H9 (cell line): ENCODE data around the gene LSP1. TPM values are rescaled to one million over a fixed set of nuclear protein-coding genes. Genes with fewer than 3 reads are reported as not detected.

ENCODE experiments used
- DNase-seq: peaks from one replicate; pipeline ENCODE4 v3.0.0-alpha.2; 2017
- H2AFZ ChIP-seq: one replicate; pipeline ENCODE4 v1.6.1; 2013; ENCODE audit warnings: mild to moderate bottlenecking, low read length, control low read depth, moderate library complexity
- H2AK5ac ChIP-seq: 2 replicates; pipeline ENCODE4 v1.6.1; 2013; ENCODE audit warnings: low read length, control low read depth, mixed read lengths; ENCODE audit not compliant: insufficient read length
- H2BK120ac ChIP-seq: one replicate; pipeline ENCODE4 v1.6.1; 2013; ENCODE audit warnings: low read depth, mild to moderate bottlenecking, low read length, control low read depth, inconsistent platforms; ENCODE audit not compliant: poor library complexity, severe bottlenecking
- H2BK12ac ChIP-seq: 2 replicates; pipeline ENCODE4 v1.6.1; 2013; ENCODE audit warnings: low read length, control low read depth, mixed read lengths, low read depth; ENCODE audit not compliant: insufficient read length
- H2BK15ac ChIP-seq: 2 replicates; pipeline ENCODE4 v1.6.1; 2013; ENCODE audit warnings: low read depth, low read length, control low read depth
- H2BK20ac ChIP-seq: one replicate; pipeline ENCODE4 v1.6.1; 2013; ENCODE audit warnings: low read depth, mild to moderate bottlenecking, low read length, control low read depth, inconsistent platforms; ENCODE audit not compliant: poor library complexity, severe bottlenecking
- H2BK5ac ChIP-seq: 2 replicates; pipeline ENCODE4 v1.6.1; 2013; ENCODE audit warnings: low read length, control low read depth, mixed read lengths; ENCODE audit not compliant: insufficient read length
- H3K14ac ChIP-seq: 2 replicates; pipeline ENCODE4 v1.6.1; 2013; ENCODE audit warnings: low read length, control low read depth; ENCODE audit not compliant: insufficient read depth
- H3K18ac ChIP-seq: 2 replicates; pipeline ENCODE4 v1.6.1; 2013; ENCODE audit warnings: low read depth, mild to moderate bottlenecking, mixed read lengths, low read length, control low read depth; ENCODE audit not compliant: insufficient read length
- H3K23ac ChIP-seq: 2 replicates; pipeline ENCODE4 v1.6.1; 2013; ENCODE audit warnings: low read length, control low read depth, mixed read lengths, low read depth; ENCODE audit not compliant: insufficient read length
- H3K23me2 ChIP-seq: 2 replicates; pipeline ENCODE4 v1.6.1; 2013; ENCODE audit warnings: low read depth, mild to moderate bottlenecking, mixed read lengths, low read length, control low read depth; ENCODE audit not compliant: insufficient read length, poor library complexity, severe bottlenecking
- H3K27ac ChIP-seq: 2 replicates; pipeline ENCODE4 v1.5.1; 2013; ENCODE audit warnings: low read length, control low read depth, mixed read lengths, low read depth; ENCODE audit not compliant: insufficient read length
- H3K27me3 ChIP-seq: 2 replicates; pipeline ENCODE4 v1.6.1; 2013; ENCODE audit warnings: low read length, control low read depth, inconsistent platforms; ENCODE audit not compliant: insufficient read depth
- H3K4ac ChIP-seq: 2 replicates; pipeline ENCODE4 v1.6.1; 2013; ENCODE audit warnings: low read depth, mild to moderate bottlenecking, control low read depth, inconsistent platforms, low read length, moderate library complexity
- H3K4me1 ChIP-seq: 2 replicates; pipeline ENCODE4 v1.6.1; 2013; ENCODE audit warnings: low read length, control low read depth, inconsistent platforms; ENCODE audit not compliant: insufficient read depth
- H3K4me2 ChIP-seq: 2 replicates; pipeline ENCODE4 v1.6.1; 2013; ENCODE audit warnings: low read length, control low read depth, mixed read lengths; ENCODE audit not compliant: insufficient read length, insufficient read depth
- H3K56ac ChIP-seq: 2 replicates; pipeline ENCODE4 v1.6.1; 2013; ENCODE audit warnings: low read depth, mild to moderate bottlenecking, mixed read lengths, low read length, control low read depth; ENCODE audit not compliant: insufficient read length
- H3K79me1 ChIP-seq: 2 replicates; pipeline ENCODE4 v1.6.1; 2013; ENCODE audit warnings: low read depth, mild to moderate bottlenecking, moderate library complexity, low read length, control low read depth, inconsistent platforms; ENCODE audit not compliant: insufficient read depth, poor library complexity, severe bottlenecking
- H3K79me2 ChIP-seq: 2 replicates; pipeline ENCODE4 v1.6.1; 2013; ENCODE audit warnings: low read length, control low read depth, inconsistent platforms; ENCODE audit not compliant: insufficient read depth
- H3K9ac ChIP-seq: 2 replicates; pipeline ENCODE4 v1.6.1; 2013; ENCODE audit warnings: low read length, control low read depth, mixed read lengths; ENCODE audit not compliant: insufficient read length; ENCODE audit errors: extremely low read depth
- H3K9me3 ChIP-seq: one replicate; pipeline ENCODE4 v1.6.1; 2013; ENCODE audit warnings: low read depth, low read length, inconsistent platforms; ENCODE audit not compliant: control insufficient read depth
- H3T11ph ChIP-seq: one replicate; pipeline ENCODE4 v1.6.1; 2013; ENCODE audit warnings: mild to moderate bottlenecking, low read length, control low read depth, inconsistent platforms
- H4K20me1 ChIP-seq: one replicate; pipeline ENCODE4 v1.6.1; 2013; ENCODE audit not compliant: control insufficient read depth, insufficient read length, insufficient read depth
- H4K5ac ChIP-seq: 2 replicates; pipeline ENCODE4 v1.6.1; 2013; ENCODE audit warnings: low read depth, mild to moderate bottlenecking, mixed read lengths, low read length, control low read depth; ENCODE audit not compliant: insufficient read length
- H4K8ac ChIP-seq: replicated peaks from 2 replicates; pipeline ENCODE4 v1.6.1; 2013; ENCODE audit warnings: low read length, control low read depth, mixed read lengths, low read depth; ENCODE audit not compliant: insufficient read length
- H4K91ac ChIP-seq: 2 replicates; pipeline ENCODE4 v1.6.1; 2013; ENCODE audit warnings: low read depth, mild to moderate bottlenecking, moderate library complexity, mixed read lengths, low read length, control low read depth; ENCODE audit not compliant: insufficient read length
- H3K27ac Mint-ChIP-seq, 3 experiments: 2 replicates in 2 of 3; 3 replicates in 1 of 3; pipeline ENCODE4 v1.8.0; 2020 to 2021; ENCODE audit warnings: mixed read lengths in 3 of 3, mild to moderate bottlenecking in 1 of 3, moderate library complexity in 1 of 3
- H3K27me3 Mint-ChIP-seq: 2 replicates; pipeline ENCODE4 v1.8.0; 2021; ENCODE audit warnings: low read depth, mild to moderate bottlenecking, moderate library complexity, mixed read lengths
- H3K36me3 Mint-ChIP-seq, 3 experiments: 2 replicates in 2 of 3; 3 replicates in 1 of 3; pipeline ENCODE4 v1.8.0; 2020 to 2021; ENCODE audit warnings: low read depth in 3 of 3, mixed read lengths in 3 of 3; ENCODE audit not compliant: insufficient read depth in 1 of 3
- H3K4me1 Mint-ChIP-seq, 2 experiments: 2 replicates each; pipeline ENCODE4 v1.8.0; 2020; ENCODE audit warnings: mixed read lengths in 2 of 2
- H3K4me3 Mint-ChIP-seq, 2 experiments: 2 replicates in 1 of 2; 3 replicates in 1 of 2; pipeline ENCODE4 v1.8.0; 2020 to 2021; ENCODE audit warnings: mild to moderate bottlenecking in 2 of 2, mixed read lengths in 2 of 2, moderate library complexity in 1 of 2
- H3K9me3 Mint-ChIP-seq, 2 experiments: 2 replicates in 1 of 2; 3 replicates in 1 of 2; pipeline ENCODE4 v1.8.0; 2020; ENCODE audit warnings: mild to moderate bottlenecking in 2 of 2, mixed read lengths in 2 of 2, moderate library complexity in 1 of 2
- WGBS: extraction: QIAGEN DNeasy Blood & Tissue Kit; methylation state at CpG from one replicate; pipeline ENCODE4 v1.1.7; 2013; ENCODE audit warnings: missing lambda C conversion rate, low lambda C conversion rate, mixed read lengths; ENCODE audit not compliant: insufficient read length; ENCODE audit errors: extremely low coverage; 5-methylcytosine and 5-hydroxymethylcytosine counted together
- total RNA-seq: library from RNA; stranded (reverse); gene quantifications from 2 replicates; pipeline ENCODE4 v1.2.1, GENCODE V29; 2021
- TF ChIP-seq, protein P1 (sequence below): fragments of 200-600 bp; sonication (generic); conservative IDR thresholded peaks from 3 replicates; pipeline ENCODE4 v1.8.0; 2021; ENCODE audit warnings: antibody characterized with exemption, mild to moderate bottlenecking

LSP1 gene
- total RNA-seq, 1 experiment from 2014 or later: not detected

DNA sequence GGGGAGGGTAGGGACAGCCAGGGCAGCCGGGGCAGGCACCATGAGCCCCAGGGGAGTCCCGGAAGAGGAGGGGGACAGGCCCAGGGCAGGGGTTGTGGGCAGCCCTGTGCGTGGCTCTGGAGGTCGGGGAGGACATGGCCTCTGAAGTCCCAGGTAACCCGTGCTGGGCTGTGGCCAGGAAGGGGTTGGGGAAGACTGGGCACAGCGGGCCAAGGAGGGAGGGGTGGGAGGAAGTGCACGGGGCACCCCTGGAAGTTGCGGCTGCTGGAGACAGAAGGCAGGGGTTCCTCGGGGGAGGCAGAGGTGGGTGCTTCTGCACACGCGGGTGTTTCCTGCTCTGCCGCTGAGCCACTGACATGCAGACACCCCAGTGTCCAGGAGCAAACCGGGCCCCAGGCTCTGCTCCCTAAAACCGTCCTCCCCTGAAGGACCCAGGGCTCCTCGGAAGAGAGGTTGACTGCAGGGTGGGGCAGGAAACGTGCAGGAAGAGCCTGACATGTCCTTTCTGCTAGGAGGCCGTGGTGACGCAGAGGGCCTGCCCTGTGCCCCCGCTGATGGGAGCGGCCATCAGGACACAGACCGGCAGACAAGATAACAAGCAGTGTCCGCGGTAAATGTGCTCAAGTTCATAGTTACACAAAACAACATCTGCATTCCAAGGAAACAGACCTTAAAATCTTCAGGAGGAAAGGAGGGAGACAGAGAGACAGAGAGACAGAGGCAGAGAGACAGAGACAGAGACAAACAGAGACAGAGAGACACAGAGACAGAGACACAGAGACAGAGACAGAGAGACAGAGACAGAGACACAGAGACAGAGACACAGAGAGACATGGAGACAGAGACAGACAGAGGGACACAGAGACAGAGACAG lies 8.4 kb upstream of the LSP1 start:
- H2BK15ac ChIP-seq: no peak overlapping the region
- no peak overlapping the region for H3K56ac ChIP-seq
- no peak overlapping the region for H2AK5ac ChIP-seq
- no peaks in the 10 kb centered on the region for H3K9me3 Mint-ChIP-seq
- peaks cover 0 to 4% of the 10 kb centered on the region in 2 experiments; a peak in 2 of 4 replicates for H3K4me1 Mint-ChIP-seq
- DNase-seq: no peak
- TF ChIP-seq, protein P1, sequence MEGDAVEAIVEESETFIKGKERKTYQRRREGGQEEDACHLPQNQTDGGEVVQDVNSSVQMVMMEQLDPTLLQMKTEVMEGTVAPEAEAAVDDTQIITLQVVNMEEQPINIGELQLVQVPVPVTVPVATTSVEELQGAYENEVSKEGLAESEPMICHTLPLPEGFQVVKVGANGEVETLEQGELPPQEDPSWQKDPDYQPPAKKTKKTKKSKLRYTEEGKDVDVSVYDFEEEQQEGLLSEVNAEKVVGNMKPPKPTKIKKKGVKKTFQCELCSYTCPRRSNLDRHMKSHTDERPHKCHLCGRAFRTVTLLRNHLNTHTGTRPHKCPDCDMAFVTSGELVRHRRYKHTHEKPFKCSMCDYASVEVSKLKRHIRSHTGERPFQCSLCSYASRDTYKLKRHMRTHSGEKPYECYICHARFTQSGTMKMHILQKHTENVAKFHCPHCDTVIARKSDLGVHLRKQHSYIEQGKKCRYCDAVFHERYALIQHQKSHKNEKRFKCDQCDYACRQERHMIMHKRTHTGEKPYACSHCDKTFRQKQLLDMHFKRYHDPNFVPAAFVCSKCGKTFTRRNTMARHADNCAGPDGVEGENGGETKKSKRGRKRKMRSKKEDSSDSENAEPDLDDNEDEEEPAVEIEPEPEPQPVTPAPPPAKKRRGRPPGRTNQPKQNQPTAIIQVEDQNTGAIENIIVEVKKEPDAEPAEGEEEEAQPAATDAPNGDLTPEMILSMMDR: no peak
- H3K4me3 Mint-ChIP-seq: no peak overlapping the region
- no peaks in the 10 kb centered on the region for H4K20me1 ChIP-seq
- no peak overlapping the region for H3K27ac Mint-ChIP-seq
- H3K4me1 ChIP-seq: no peaks in the 10 kb centered on the region
- H3K79me1 ChIP-seq: no peaks in the 10 kb centered on the region
- H4K91ac ChIP-seq: no peak overlapping the region
- no peaks in the 10 kb centered on the region for H3K36me3 Mint-ChIP-seq
- no peak overlapping the region; the same call in 1 of the 2 replicates for H3K14ac ChIP-seq
- H2AFZ ChIP-seq: no peak overlapping the region
- no peaks in the 10 kb centered on the region for H3K23me2 ChIP-seq
- H2BK20ac ChIP-seq: no peak overlapping the region
- H3K79me2 ChIP-seq: no peaks in the 10 kb centered on the region
- H3K18ac ChIP-seq: peak overlapping the region; percentile 18
- no peak overlapping the region for H2BK120ac ChIP-seq
- no peak overlapping the region for H3T11ph ChIP-seq
- H2BK12ac ChIP-seq: no peak overlapping the region
- no peak overlapping the region for H4K8ac ChIP-seq
- no peak overlapping the region for H3K27ac ChIP-seq
- H3K9me3 ChIP-seq: no peaks in the 10 kb centered on the region
- H2BK5ac ChIP-seq: no peak overlapping the region
- H3K27me3 Mint-ChIP-seq: peaks cover 22% of the 10 kb centered on the region
- no peak overlapping the region for H3K23ac ChIP-seq
- no peak overlapping the region for H3K4ac ChIP-seq
- no peak overlapping the region for H3K9ac ChIP-seq
- H3K4me2 ChIP-seq: no peak overlapping the region
- H4K5ac ChIP-seq: no peak overlapping the region
- H3K27me3 ChIP-seq: no peaks in the 10 kb centered on the region
- no CpG with 5 or more reads among the region's 23 CpGs for WGBS
